ENCODE data around the gene HCRTR1.

HCRTR1 gene

DNA sequence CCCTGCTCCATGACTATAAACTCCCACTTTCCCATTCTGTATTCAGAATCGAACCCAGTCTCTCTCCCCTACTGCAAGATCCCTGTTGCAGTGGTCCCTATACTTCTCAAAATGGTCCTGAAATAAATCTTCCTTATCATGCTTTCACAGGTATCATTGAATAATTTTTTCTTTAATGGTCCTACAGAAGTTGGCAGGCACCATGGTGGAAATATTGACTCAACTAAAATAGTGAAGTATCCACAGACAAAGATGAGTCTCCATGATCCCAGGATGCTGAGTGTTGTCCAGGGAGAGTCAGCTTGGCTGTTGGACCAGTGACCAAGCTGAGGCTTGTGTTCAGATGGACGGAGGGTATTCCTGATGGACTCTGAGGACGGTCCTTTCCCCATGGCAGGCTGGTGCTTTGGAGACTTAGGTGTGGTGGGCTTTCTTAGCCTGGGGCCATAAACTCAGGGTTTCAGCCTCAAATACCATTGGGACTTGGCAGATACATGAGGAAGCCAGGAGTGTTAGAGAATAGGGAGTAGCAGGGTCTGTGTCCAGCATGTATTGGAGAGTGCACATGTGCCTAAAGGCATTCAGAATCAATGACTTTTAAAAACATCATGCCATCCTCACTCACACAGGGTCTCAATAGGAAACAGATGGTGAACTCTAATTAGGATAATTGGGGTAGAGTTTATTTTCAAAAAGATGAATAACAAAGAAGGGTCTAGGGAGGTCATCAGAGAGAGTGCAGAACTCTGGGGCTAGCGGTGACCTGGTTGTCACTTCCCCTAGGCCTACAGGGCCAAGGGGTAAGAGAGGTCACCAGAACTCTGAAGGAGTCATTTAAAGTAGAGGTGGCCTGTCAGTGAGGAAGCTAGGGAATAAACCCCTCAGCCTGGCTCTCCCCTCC is 21.4 kb upstream of the HCRTR1 start:
- in situ Hi-C loops (cut with MboI; ENCODE audit: low sequenced_read_pairs), result no loop called here

DNA sequence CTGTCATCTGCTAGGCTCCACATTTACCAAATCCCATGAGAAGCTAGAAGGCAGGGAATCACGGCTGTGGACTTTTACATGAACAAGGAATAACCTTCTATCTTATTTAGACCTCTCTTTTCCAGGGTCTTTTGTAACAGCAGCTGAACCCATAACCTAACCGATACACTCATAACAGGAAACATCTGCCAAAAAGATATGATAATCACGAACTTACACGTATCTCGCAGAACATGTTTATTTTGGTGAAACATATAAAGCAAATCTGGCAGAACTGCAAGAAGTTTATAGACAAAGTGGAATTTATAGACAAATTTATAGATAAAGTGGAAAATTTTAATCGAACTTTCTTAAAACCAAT is 20.8 kb upstream of the HCRTR1 start:
- in situ Hi-C loops (cut with MboI; ENCODE audit: low sequenced_read_pairs), result no loop called here

DNA sequence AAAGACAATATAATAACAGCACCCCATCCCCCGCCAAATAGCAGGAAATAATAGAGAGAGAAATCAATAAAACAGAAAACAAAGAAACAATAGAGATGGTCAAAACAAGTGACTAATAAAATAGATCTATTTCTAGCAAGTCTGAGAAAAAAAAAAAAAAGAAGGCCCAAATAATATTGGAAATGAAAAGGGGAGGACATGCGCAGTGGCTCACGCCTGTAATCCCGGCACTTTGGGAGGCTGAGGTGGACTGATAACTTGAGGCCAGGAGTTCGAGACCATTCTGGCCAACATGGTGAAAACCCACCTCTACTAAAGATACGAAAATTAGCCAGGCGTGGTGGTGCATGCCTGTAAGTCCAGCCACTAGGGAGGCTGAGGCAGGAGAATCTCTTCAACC is 18.5 kb upstream of the HCRTR1 start:
- in situ Hi-C loops (cut with MboI; ENCODE audit: low sequenced_read_pairs), result no loop called here

DNA sequence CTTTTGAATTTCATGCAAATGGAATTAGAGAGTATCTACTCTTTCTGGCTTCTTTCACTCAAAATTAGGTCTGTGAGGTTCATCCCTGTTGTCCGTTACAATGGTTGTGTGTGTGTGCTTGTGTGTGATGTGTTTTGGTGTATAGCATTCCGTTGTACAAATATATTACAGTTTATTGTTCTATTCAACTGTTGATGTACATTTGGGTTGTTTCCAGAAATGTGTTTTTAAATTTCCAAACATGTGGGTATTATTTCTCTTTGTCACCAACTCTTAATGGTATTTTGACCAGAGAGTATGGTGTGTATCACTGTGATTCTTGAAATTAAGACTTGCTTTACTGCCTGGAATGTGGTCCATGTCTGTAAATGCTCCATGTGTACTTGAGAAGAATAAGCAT is 16.8 kb upstream of the HCRTR1 start:
- in situ Hi-C loops (cut with MboI; ENCODE audit: low sequenced_read_pairs), result no loop called here

DNA sequence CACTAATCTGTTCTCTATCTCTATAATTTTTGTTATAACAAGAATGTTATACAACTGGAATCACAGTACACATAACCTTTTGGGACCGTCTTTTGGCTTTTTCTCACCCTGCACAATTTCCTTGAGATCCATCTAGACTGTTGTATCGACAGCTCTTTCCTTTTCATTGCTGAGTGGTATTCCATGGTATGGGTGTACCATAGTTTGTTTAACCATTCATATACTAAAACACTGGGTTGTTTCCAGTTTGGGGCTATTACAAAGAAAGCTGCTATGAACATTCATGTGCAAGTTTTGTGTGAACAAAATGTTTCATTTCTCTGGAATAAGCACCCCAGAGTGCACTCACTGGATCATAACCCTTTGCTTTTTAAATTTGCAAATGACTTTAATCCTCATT is 15.4 kb upstream of the HCRTR1 start:
- in situ Hi-C loops (cut with MboI; ENCODE audit: low sequenced_read_pairs), result no loop called here

DNA sequence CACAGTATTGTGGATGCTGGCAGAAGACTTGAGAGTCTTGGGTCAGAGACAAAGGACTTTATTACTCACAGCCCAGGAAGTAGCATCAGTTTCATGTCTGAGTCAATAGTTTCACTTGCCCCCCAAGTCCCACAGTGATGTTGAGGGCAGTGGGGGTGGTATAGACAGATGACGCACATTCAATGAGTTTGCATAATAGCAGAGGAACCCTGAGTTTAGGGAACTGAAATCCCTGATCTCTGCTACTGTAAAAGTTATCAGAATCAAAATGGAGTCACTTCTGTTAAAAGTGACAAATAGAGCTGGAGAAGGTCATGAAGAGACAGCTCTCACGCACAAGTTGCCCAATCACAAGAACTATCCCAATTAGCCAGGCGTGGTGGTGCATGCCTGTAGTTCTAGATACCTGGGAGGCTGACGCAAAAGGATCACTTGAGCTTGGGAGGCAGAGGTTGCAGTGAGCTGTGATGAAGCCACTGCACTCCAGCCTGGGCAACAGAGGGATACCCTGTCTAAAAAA is 11.5 kb upstream of the HCRTR1 start:
- in situ Hi-C loops (cut with MboI; ENCODE audit: low sequenced_read_pairs), result no loop called here

DNA sequence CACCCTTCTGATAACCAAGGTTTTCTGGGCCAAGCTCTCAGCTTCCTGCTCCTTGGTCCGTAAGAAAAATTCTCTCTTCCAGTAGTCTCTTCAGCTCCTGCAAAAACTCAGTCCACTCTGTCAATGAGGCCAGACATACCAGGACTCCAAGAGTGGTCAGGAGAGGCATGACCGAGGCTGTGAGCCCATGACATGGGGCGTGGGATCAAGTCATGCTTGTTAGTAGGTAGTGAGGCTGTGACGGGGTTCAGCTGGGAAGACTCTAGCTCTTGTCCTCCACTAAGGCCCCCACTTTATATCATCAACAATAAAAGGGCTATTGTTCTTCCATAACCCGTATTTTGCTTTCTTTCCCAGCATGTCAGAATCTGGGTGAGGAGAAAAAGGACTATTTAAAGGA is 10.1 kb upstream of the HCRTR1 start:
- in situ Hi-C loops (cut with MboI; ENCODE audit: low sequenced_read_pairs), result no loop called here

DNA sequence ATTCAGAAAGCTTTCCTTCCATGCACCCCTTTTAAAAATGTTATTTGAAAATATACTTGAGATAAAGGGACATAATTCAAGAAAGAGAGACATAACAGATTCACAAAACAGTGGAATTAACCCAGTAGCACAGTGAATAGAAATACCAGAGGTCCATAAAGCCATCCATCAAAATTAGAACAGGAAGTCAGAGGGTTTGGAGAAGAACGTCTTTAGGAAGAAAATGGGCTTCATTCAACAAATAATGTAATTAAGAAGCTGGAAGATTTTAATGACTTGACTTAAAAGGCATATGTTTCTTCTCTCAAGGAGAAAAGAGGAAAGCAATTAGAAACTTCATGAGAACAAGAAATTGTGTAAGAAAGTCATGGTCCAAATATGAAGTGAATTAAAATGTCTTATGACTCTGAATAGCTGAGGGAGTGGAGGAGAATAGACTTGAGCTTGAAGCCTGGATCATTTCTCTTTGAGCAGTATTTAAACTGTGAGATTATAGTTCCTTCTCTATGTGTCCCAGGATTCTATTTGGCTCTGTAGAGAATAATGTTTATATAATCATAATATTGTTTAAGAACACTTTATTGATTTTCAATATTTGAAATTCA is 7.9 kb upstream of the HCRTR1 start:
- in situ Hi-C loops (cut with MboI; ENCODE audit: low sequenced_read_pairs), result no loop called here

DNA sequence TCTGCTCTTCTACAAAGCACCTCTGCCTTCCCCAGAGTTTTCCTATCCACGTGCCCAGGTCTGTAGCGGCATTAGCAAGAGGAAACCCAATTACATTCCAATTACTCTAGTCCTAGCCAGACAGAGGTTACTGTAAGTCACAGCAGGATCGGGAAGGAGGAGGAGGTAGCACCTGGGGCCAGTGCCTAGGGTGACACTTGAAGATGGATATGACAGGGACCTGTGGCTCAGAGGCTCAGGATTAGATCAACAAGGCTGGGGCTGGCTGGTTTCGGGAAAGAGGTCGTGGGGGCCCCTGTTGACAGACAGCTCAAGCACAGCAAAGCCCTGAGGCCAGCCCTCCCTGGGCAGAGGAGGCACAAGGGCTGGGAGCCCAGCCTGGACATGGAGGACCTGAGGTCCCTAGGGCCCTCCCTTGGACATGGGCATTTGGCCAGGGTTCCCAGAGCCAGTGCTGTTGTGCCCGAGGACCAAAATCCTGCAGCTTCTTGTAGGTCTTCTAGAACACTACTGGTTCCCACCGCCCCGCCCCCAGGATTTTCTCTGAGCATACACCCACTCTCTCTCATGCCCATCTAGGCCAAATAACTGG is 3.0 kb upstream of the HCRTR1 start:
- in situ Hi-C loops (cut with MboI; ENCODE audit: low sequenced_read_pairs), result no loop called here

DNA sequence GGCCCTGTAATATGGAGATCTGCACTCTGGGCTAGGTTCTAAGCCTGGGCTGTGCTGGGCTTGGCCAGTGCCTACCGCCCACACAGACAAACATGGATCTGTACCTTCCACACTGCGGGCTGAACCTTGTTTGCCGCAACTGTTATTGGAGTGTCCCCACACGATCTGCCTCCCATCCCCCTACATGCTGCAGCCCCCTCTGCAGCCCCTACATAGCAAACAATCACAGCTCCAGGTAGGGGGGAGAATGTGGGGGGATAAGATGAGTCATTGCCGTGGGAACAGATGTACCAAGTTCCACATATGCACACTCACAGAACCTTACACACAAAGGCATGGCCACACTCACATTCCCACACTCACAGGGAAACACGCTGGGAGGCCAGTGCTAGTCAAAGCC is 2.1 kb upstream of the HCRTR1 start:
- in situ Hi-C loops (cut with MboI; ENCODE audit: low sequenced_read_pairs), result no loop called here

DNA sequence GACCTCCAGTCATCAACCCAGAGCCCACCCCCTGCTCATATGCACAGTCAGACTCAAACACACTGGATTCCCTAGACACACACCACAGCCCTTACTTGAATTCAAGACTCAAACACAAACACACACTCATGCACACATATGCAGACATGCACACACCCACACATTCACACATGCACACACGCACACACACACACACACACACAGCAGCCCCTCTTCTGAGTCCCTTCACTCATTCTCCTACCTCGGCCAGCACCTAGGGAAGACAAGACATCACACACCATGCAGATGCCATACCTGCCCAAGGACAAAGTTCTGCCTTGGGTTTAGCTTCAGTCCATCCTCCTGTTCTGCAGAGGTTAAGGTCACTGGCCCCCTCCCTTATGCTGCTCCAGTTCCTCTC is 1.6 kb upstream of the HCRTR1 start:
- in situ Hi-C loops (cut with MboI; ENCODE audit: low sequenced_read_pairs), result no loop called here

DNA sequence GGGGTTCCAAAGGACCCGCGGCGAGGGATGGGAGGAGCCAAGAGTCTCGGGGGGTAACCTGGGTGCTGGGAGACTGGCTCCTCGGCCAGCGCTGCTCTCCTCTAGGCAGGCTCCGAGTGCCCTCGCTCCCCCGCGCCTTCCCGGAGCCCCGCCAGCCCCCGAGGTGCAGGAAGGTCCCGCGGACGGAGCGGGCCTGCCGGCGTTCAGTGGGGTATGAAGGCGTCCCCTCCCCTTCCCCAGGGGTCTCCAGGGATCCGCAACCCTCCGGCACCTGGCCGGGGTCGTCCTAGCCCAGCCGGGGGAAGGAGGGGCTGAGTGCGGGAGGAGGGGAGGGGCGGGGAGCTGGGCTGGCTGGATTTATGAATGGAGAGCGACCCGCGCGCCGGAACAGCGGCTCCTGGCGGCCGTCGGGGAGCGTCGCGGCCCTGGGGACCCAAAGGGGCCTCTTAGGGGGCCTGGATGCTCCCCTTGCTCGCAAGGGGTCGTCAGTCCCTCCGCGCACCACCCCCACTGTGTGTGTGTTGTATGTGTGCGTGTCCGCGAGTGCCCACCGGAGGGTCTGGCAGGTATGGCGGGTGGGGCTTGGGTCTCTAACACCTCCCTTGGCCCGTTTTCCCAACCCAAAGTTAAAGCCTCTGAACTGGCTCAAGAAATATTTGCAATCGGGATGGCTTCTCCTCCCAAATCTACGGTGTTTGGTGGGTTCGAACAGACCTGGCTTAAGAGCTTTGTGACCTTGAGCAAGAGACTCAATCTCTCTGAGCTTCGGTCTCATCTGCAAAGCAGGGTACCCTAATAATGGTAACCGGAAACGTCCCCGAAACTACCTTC is 642 bp downstream of the HCRTR1 start:
- in situ Hi-C loops (cut with MboI; ENCODE audit: low sequenced_read_pairs), result no loop called here

DNA sequence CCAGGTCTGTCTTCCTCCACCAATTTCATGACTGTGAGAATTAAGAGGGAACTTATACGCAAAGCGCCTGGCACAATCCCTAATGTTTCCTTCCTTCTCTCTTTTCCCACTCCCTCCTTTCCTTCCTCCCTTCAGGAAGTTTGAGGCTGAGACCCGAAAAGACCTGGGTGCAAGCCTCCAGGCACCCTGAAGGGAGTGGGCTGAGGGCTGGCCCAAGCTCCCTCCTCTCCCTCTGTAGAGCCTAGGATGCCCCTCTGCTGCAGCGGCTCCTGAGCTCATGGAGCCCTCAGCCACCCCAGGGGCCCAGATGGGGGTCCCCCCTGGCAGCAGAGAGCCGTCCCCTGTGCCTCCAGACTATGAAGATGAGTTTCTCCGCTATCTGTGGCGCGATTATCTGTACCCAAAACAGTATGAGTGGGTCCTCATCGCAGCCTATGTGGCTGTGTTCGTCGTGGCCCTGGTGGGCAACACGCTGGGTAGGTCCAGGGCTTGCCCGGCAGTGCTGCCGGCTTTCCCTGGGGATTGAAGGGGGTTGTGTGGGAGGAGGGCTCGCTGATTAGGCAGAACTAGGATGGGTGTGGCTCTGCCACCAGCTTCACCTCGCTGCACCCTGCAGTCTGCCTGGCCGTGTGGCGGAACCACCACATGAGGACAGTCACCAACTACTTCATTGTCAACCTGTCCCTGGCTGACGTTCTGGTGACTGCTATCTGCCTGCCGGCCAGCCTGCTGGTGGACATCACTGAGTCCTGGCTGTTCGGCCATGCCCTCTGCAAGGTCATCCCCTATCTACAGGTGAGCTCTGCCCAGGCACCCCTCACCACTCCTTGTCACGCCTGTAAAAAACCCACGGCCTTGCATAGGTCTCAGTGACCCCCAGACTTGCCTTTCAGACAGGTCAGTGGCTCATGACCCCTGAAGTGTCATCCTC is 1.7 kb downstream of the HCRTR1 start:
- in situ Hi-C loops (cut with MboI; ENCODE audit: low sequenced_read_pairs), result no loop called here

DNA sequence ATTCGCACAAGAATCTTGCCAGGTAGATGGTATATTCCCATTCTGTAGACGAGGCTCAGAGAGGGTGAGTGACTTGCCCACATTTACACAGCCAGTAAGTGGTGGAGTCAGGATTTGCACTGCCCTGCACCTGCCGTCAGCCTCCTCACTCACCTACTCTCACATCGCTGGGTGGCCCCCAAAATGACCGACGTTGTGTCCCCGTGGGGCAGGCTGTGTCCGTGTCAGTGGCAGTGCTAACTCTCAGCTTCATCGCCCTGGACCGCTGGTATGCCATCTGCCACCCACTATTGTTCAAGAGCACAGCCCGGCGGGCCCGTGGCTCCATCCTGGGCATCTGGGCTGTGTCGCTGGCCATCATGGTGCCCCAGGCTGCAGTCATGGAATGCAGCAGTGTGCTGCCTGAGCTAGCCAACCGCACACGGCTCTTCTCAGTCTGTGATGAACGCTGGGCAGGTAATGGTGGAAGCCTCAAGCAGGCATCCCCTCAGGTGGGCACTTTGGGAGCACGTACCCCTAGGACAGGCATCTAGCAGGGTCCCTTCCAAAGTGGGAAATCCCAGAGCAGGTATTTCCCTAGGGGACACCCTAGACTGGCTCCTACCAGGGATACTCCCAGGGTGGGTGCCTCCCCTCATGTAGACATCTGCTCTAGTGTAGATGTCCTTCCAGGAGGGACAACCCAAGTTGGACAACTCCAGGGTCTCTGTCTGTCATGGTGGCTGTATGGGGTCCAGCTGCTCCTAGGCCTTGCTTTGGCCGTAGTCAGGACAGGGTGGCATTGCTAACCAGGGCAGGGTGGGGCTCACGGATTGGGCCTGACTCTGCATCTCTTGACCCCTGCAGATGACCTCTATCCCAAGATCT is 3.4 kb downstream of the HCRTR1 start:
- in situ Hi-C loops (cut with MboI; ENCODE audit: low sequenced_read_pairs), result no loop called here

DNA sequence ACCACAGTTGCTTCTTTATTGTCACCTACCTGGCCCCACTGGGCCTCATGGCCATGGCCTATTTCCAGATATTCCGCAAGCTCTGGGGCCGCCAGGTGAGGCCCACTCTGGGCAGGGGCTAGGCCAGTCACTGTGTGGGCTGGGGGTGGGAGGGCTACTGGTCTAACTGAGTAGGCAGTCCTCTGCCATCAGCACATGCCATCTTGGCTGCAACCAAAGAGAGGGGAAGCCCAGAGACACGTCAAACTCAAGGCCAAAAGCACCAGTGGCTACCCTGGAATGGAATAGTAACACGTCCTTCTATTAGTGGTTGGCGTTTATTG is 4.0 kb downstream of the HCRTR1 start:
- in situ Hi-C loops (cut with MboI; ENCODE audit: low sequenced_read_pairs), result no loop called here

DNA sequence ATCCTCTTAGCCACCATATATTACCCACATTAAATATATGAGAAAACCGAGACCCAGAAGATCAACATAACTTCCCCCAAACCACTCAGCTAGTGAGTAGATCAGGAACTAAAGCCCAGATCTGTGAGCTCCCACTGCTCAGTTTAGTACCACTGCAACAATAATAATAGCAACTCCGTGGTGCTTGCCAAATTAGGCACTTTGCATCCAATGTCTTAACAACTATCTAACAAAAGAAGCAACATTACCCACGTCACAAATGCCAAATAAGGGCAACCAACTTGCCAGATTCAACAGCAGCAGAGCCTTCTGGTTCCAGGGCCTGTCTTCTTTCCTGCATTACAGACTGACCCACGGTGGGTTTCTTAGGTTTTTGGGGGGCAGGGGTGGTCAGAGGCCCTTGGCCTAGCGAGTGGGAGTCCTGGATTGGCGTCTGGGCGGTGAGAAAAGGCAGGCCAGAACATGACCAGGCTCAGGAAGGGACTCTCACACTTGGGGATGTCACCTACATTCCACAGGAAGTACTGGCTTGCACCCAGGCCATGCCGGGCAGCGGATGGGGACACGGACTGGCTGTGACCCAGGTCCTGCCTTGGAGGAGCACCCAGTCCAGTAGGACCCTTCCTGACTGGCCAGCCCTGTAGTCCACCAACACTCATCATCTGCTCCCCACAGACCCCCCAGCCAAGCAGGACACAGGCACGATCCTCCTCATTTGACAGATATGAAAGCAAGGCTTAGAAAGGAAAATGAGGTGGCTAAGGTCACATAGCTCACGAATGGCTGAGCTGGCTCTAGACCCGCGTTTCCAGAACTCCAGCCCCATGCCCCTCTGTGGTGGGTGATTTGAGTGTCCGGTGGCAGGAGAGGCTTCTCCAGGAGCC is 4.6 kb downstream of the HCRTR1 start:
- in situ Hi-C loops (cut with MboI; ENCODE audit: low sequenced_read_pairs), result no loop called here

DNA sequence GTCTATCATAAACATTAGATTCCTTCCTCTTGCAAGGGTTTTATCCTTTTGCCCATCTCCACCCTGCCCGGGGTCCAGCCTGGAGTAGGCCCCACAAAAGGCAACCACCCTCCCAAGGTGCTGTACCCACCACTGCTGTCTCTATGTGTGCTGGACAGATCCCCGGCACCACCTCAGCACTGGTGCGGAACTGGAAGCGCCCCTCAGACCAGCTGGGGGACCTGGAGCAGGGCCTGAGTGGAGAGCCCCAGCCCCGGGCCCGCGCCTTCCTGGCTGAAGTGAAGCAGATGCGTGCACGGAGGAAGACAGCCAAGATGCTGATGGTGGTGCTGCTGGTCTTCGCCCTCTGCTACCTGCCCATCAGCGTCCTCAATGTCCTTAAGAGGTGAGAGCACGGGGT is 5.9 kb downstream of the HCRTR1 start:
- in situ Hi-C loops (cut with MboI; ENCODE audit: low sequenced_read_pairs), result no loop called here

DNA sequence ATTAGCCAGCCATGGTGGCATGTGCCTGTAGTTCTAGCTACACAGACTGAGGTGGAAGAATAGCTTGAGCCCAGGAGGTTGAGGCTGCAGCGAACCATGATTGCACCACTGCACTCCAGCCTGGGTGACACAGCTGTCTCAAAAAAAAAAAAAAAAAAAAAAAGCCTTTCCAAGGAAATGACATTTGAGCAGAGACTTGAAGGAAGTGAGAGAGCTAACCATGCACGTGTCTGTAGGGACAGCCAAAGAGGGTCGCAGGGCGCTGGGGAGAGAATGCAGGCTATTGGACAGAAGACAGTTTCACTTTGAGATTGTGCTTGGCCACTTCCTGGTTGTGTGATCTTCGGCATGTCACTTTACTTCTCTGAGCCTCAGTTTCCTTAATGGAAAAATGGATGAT is 6.8 kb downstream of the HCRTR1 start:
- in situ Hi-C loops (cut with MboI; ENCODE audit: low sequenced_read_pairs), result no loop called here
